Measurements from ENCODE around the gene THAP12.

The THAP12 gene

DNA sequence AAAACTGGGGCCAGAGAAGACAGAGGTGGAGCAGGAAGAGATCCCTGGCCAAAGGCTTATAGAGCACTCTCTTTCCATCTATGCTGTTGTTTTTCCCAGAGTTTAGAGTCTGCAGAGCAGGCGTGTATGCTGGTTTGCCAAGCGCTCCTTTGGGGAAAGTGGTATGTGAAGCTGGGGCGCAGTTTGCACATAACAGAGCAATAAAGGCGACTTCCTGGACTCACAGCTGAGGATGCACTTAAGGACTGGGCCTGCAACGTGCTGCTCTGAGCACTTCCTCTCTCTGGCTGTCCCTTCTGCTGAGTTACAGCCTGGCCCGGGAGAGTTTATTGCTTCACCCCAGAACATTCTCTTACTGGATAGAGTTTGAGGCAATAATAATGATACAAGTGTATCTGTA, 41.7 kb downstream of the THAP12 start:
- TF ChIP-seq, protein P1, sequence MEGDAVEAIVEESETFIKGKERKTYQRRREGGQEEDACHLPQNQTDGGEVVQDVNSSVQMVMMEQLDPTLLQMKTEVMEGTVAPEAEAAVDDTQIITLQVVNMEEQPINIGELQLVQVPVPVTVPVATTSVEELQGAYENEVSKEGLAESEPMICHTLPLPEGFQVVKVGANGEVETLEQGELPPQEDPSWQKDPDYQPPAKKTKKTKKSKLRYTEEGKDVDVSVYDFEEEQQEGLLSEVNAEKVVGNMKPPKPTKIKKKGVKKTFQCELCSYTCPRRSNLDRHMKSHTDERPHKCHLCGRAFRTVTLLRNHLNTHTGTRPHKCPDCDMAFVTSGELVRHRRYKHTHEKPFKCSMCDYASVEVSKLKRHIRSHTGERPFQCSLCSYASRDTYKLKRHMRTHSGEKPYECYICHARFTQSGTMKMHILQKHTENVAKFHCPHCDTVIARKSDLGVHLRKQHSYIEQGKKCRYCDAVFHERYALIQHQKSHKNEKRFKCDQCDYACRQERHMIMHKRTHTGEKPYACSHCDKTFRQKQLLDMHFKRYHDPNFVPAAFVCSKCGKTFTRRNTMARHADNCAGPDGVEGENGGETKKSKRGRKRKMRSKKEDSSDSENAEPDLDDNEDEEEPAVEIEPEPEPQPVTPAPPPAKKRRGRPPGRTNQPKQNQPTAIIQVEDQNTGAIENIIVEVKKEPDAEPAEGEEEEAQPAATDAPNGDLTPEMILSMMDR (IDR thresholded peaks at IDR 0.05; ENCODE audit: low read length, missing control alignments), result no peak
- peak; percentile 24 for DNase-seq (ENCODE audit: low read depth)
- no peak overlapping the region for H3K4me3 ChIP-seq (replicated peaks; ENCODE audit: low read depth, low read length)

DNA sequence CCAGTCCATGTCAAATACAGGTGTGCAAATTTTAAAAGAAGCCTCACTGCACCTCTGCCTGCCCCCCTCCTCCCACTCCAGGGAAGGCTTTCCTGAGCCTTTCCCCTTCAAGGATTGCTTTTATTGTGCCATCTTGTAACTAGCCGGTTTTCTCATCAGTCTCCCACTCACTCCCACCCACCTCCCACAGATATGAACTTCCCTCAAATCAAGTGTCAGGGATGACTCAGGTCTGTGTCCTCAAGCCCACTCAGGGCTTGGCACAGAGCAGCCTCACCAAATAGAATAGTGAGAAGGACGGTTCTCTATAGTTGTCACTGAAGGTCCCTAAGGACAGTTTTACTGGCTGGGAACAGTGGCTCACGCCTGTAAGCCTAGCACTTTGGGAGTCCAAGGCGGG, 43.0 kb downstream of the THAP12 start:
- no peak overlapping the region for H3K4me3 ChIP-seq (replicated peaks; ENCODE audit: low read depth, low read length)
- DNase-seq (ENCODE audit: low read depth), result no peak
- TF ChIP-seq, protein P1 (IDR thresholded peaks at IDR 0.05; ENCODE audit: low read length, missing control alignments), result no peak

DNA sequence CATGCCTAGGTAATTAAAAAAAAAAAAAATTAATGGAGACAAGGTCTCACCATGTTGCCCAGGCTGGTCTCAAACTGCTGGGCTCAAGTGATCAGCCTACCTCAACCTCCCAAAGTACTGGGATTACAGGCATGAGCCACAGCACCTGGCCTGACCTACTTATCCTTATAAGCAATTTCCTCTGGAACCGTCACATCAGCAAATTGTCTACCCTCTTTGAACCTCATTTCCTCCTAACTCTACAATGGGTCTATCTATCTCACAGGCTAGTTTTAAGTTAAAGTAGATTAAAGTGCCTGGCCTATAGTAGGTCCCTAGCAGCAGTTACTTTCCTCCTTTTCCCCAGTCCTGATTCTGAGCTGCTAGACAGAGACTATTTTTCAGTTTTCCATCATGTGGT, 43.5 kb downstream of the THAP12 start:
- TF ChIP-seq, protein P1 (IDR thresholded peaks at IDR 0.05; ENCODE audit: low read length, missing control alignments), result no peak
- no peak overlapping the region for H3K4me3 ChIP-seq (replicated peaks; ENCODE audit: low read depth, low read length)
- DNase-seq (ENCODE audit: low read depth), result no peak

DNA sequence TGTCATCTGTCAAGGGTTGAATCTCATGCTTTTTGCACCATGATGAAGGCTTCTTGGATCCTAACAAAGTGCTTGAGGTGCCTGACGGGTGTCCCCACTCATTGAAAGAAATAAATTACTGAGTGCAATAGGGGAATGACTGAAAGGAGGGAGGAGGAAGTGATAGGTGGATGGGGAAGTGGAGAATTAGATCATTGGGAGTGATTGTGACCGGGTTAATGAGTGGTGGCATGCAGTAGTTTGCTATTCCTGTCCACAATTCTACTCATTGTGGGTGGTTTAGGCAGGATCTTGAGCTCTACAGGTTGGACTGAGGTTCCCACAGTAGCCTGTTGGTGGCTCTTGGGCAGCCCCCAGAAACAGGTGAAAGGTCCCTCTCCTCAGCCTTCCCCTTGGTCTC, 44.3 kb downstream of the THAP12 start:
- DNase-seq (ENCODE audit: low read depth), result no peak
- TF ChIP-seq, protein P1 (IDR thresholded peaks at IDR 0.05; ENCODE audit: low read length, missing control alignments), result no peak
- H3K4me3 ChIP-seq (replicated peaks; ENCODE audit: low read depth, low read length), result no peak overlapping the region

DNA sequence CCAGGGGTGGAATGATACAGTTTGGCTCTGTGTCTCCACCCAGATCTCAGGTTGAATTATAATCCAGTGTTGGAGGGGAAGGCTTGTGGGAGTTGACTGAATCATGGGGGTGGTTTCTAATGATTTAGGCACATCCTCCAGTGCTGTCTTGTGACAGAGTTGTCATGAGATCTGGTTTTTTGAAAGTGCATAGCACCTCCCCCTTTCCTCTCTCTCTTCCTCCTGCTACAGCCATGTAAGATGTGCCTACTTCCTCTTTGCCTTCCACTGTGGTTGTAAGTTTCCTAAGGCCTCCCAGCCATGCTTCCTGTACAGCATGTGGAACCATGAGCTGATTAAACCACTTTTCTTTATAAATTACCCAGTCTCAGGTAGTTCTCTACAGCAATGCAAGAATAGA, 45.1 kb downstream of the THAP12 start:
- DNase-seq (ENCODE audit: low read depth), result no peak
- TF ChIP-seq, protein P1 (IDR thresholded peaks at IDR 0.05; ENCODE audit: low read length, missing control alignments), result no peak
- no peak overlapping the region for H3K4me3 ChIP-seq (replicated peaks; ENCODE audit: low read depth, low read length)

DNA sequence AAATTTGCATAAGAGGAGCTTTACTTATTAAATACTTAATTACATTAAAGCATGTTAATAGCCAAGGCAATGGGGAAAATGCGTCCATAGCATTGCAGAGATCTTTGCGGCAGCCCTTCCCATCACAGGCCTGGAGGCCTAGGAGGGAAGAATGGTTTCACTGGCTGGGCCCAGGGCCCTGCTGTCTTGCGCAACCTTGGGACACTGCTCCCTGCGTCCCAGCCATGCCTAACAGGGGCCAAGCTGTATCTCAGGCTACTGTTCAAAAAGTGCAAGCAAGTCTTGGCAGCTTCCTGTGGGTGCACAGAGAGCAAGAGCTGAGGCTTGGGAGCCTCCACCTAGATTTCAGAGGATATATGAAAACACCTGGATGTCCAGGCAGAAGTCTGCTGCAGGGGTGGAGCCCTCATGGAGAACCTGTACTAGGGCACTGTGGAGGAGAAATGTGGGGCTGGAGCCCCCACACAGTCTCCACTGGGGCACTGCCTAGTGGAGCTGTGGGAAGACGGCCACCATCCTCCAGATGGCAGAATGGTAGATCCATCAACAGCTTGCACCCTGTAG, 46.0 kb downstream of the THAP12 start:
- TF ChIP-seq, protein P1 (IDR thresholded peaks at IDR 0.05; ENCODE audit: low read length, missing control alignments), result no peak
- no peak for DNase-seq (ENCODE audit: low read depth)

DNA sequence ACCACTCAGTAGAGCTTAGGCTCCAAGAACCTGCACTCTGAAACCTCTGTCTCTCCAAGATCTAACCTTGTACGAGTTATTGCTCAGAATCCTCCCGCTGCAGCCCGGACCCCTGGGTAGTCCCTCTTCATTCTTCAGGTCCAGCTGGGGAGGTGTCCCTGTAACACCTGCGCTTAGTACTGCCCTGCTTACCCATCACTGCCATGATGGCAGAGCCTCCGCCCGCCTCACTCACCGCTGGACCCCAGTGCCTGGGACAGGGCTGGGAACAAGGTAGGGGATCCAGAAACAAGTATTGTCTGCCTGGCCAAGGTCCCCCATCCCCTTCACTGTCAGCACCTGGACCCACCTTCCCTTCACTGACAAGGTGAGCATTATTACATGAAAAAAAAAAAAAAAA, 50.3 kb downstream of the THAP12 start:
- TF ChIP-seq, protein P1 (IDR thresholded peaks at IDR 0.05; ENCODE audit: low read length, missing control alignments), result no peak
- no peak for DNase-seq (ENCODE audit: low read depth)

More for the DNA sequence above, 46.0 kb downstream of the THAP12 start:
- H3K4me3 ChIP-seq (replicated peaks; ENCODE audit: low read depth, low read length), result no peak overlapping the region

More for the DNA sequence above, 50.3 kb downstream of the THAP12 start:
- H3K4me3 ChIP-seq (replicated peaks; ENCODE audit: low read depth, low read length), result no peak overlapping the region

Data from fibroblast of pulmonary artery (primary cell).